ENCODE measurements around the gene CNTN2. TPM values are rescaled to one million over a fixed set of nuclear protein-coding genes. Genes with fewer than 3 reads are reported as not detected.

CNTN2 gene
- total RNA-seq, 4 donors from 2014 or later: 1.4 to 6.7 (median 1.8) TPM

- Histone ChIP-seq H3K9me3 (no peaks in the 10 kb centered on the region), H3K4me3 (no peak overlapping the region), H3K27ac (no peak overlapping the region), H3K36me3 (no peaks in the 10 kb centered on the region), H3K27me3 (no peaks in the 10 kb centered on the region), H3K4me1 (no peaks in the 10 kb centered on the region)
- in situ Hi-C loops (cut with MboI; ENCODE audit: low pct_ligation_motif_present in 1 of 4, low pct_unique_long_range_greater_than_20kb in 1 of 4, low sequenced_read_pairs in 3 of 4) (no loop called here), intact Hi-C loops (cut with DNase I; ENCODE audit: low total_unique reads) (no loop called here)
- TF ChIP-seq, protein P1, sequence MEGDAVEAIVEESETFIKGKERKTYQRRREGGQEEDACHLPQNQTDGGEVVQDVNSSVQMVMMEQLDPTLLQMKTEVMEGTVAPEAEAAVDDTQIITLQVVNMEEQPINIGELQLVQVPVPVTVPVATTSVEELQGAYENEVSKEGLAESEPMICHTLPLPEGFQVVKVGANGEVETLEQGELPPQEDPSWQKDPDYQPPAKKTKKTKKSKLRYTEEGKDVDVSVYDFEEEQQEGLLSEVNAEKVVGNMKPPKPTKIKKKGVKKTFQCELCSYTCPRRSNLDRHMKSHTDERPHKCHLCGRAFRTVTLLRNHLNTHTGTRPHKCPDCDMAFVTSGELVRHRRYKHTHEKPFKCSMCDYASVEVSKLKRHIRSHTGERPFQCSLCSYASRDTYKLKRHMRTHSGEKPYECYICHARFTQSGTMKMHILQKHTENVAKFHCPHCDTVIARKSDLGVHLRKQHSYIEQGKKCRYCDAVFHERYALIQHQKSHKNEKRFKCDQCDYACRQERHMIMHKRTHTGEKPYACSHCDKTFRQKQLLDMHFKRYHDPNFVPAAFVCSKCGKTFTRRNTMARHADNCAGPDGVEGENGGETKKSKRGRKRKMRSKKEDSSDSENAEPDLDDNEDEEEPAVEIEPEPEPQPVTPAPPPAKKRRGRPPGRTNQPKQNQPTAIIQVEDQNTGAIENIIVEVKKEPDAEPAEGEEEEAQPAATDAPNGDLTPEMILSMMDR (IDR thresholded peaks at IDR 0.05): no peak
- no peak for TF ChIP-seq POLR2AphosphoS5 (IDR thresholded peaks at IDR 0.05)
- DNase-seq: no peak
- 83 to 100% methylated on average over 1 to 9 of the region's 9 CpGs for WGBS, 2 donors (ENCODE audit: low coverage in 1 of 2)
Measured at GRCh38 chr1:205020466-205020865, 22.5 kb upstream of the CNTN2 start.

DNA sequence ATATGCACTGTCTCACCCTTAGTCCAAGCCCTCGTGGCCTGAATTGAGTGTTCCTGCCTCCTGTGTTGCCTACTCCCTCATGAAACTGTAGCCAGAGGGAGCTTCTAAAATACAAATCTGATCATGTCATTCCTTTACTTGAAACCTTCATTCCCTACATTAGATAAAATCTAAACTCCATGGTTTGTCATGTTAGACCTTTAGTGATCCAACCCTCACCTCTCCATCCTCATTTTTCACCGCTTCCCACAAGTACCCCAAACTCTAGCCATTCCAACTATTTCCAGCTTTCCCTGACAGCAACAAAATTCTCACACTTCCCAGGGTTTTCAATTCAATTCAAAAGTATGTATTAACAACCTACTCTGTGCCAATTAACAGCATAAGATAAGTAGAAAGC is 18.3 kb upstream of the CNTN2 start:
- no peak overlapping the region for H3K4me3 ChIP-seq
- TF ChIP-seq POLR2A (IDR thresholded peaks at IDR 0.05) (no peak), EP300 (IDR thresholded peaks at IDR 0.05; ENCODE audit: low read depth) (no peak), POLR2AphosphoS5 (IDR thresholded peaks at IDR 0.05) (no peak)
- TF ChIP-seq, protein P1 (IDR thresholded peaks at IDR 0.05): no peak
- in situ Hi-C loops (cut with MboI; ENCODE audit: low pct_ligation_motif_present in 1 of 4, low pct_unique_long_range_greater_than_20kb in 1 of 4, low sequenced_read_pairs in 3 of 4): no loop called here

GRCh38 chr1:205025239-205025638 is 17.8 kb upstream of the CNTN2 start:
- in situ Hi-C loops (cut with MboI; ENCODE audit: low pct_ligation_motif_present in 1 of 4, low pct_unique_long_range_greater_than_20kb in 1 of 4, low sequenced_read_pairs in 3 of 4) (no loop called here), intact Hi-C loops (cut with DNase I; ENCODE audit: low total_unique reads) (no loop called here)
- Histone ChIP-seq H3K9me3 (no peaks in the 10 kb centered on the region), H3K36me3 (no peaks in the 10 kb centered on the region), H3K27me3 (peaks cover 5% of the 10 kb centered on the region), H3K4me1 (no peaks in the 10 kb centered on the region), H3K4me3 (no peak overlapping the region), H3K27ac (no peak overlapping the region)
- 80 to 90% methylated on average over 6 to 16 of the region's 16 CpGs for WGBS, 2 donors (ENCODE audit: low coverage in 1 of 2)
- no peak for TF ChIP-seq EP300 (IDR thresholded peaks at IDR 0.05; ENCODE audit: low read depth)
- TF ChIP-seq, protein P1 (IDR thresholded peaks at IDR 0.05): no peak
- TF ChIP-seq POLR2A (IDR thresholded peaks at IDR 0.05): no peak
- no peak for TF ChIP-seq POLR2AphosphoS5 (IDR thresholded peaks at IDR 0.05)
- no peak for DNase-seq

More for the DNA sequence above, 18.3 kb upstream of the CNTN2 start:
- WGBS, 2 donors (ENCODE audit: low coverage in 1 of 2): 81% methylated on average over 2 of the region's 2 CpGs; no CpG with 5 or more reads in 1 of the 2 donors
- Histone ChIP-seq H3K36me3 (no peaks in the 10 kb centered on the region), H3K27me3 (no peaks in the 10 kb centered on the region), H3K9me3 (no peaks in the 10 kb centered on the region), H3K4me1 (no peaks in the 10 kb centered on the region), H3K27ac (no peak overlapping the region)
- DNase-seq: no peak
- intact Hi-C loops (cut with DNase I; ENCODE audit: low total_unique reads): no loop called here

- intact Hi-C loops (cut with DNase I; ENCODE audit: low total_unique reads) (no loop called here), in situ Hi-C loops (cut with MboI; ENCODE audit: low pct_ligation_motif_present in 1 of 4, low pct_unique_long_range_greater_than_20kb in 1 of 4, low sequenced_read_pairs in 3 of 4) (no loop called here)
Measured at GRCh38 chr1:205026181-205026580, 16.8 kb upstream of the CNTN2 start.

More at GRCh38 chr1:205026181-205026580, 16.8 kb upstream of the CNTN2 start:
- TF ChIP-seq EP300 (IDR thresholded peaks at IDR 0.05; ENCODE audit: low read depth): no peak
- TF ChIP-seq POLR2A (IDR thresholded peaks at IDR 0.05): no peak
- TF ChIP-seq, protein P1 (IDR thresholded peaks at IDR 0.05): no peak
- TF ChIP-seq POLR2AphosphoS5 (IDR thresholded peaks at IDR 0.05): no peak
- Histone ChIP-seq H3K4me3 (no peak overlapping the region), H3K36me3 (no peaks in the 10 kb centered on the region), H3K4me1 (no peaks in the 10 kb centered on the region), H3K27ac (no peak overlapping the region), H3K27me3 (peaks cover 14% of the 10 kb centered on the region), H3K9me3 (no peaks in the 10 kb centered on the region)
- WGBS, 2 donors (ENCODE audit: low coverage in 1 of 2): 85 to 94% methylated on average over 4 to 6 of the region's 6 CpGs
- DNase-seq: no peak
